ENCODE data around the gene RBBP9. TPM values are rescaled to one million over a fixed set of nuclear protein-coding genes. Genes with fewer than 3 reads are reported as not detected.

Gene RBBP9
- total RNA-seq, 1 donor from 2014 or later, result 22.9 TPM

DNA sequence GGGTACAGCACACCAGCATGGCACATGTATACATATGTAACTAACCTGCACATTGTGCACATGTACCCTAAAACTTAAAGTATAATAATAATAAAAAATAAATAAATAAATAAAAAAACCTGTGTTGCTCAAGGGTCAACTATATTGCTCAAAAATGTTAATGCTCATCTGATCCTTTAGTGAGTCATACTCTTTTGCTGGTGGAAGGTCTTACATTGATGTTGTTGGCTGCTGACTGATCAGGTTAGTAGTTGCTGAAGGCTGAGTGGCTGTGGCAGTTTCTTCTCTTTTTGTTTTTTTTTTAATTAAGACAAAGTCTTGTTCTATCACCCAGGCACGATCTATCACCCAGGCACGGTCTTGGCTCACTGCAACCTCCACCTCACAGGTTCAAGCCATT is 40.6 kb upstream of the RBBP9 start:
- H3K4me1 Mint-ChIP-seq (ENCODE audit: low read depth, unreplicated experiment), result no peaks in the 10 kb centered on the region
- peaks cover 5% of the 10 kb centered on the region for H3K36me3 Mint-ChIP-seq (ENCODE audit: unreplicated experiment)
- H3K27ac Mint-ChIP-seq (ENCODE audit: unreplicated experiment), result no peak overlapping the region

DNA sequence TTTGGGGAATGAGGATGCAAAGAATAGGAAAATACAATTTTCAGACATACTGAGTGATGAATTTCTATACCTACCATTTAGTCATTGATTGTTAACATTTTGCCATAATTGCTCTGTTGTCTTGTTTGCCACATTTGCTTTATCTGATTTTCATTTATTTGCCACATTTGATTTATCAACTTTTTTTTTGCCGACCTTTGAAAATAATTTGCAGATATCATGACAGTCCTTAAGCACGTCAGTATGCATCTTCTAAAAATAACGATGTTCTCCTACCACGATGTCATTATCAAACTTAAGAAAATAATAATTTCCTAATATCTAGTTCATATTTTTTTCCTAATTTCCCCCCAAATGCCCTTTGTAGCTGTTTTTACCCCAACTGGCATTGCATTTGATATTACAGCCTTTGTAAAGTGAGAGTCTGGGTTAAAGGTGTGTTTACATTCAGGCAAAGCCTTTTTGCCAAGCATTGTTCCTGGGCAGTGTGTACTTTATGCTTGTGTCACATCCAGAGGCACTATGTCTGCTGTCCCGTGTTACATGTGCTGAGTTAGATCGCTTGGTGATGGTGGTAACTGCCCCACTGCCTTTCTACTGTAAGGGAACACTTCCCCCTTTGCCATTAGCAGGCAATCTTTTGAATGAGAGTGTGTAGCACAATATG is 37.1 kb upstream of the RBBP9 start:
- Mint-ChIP-seq H3K4me1 (ENCODE audit: low read depth, unreplicated experiment) (no peaks in the 10 kb centered on the region), H3K27ac (ENCODE audit: unreplicated experiment) (no peak overlapping the region), H3K9me3 (ENCODE audit: unreplicated experiment) (peaks cover 2% of the 10 kb centered on the region), H3K36me3 (ENCODE audit: unreplicated experiment) (no peaks in the 10 kb centered on the region), H3K27me3 (ENCODE audit: unreplicated experiment) (peaks cover 2% of the 10 kb centered on the region), H3K4me3 (ENCODE audit: unreplicated experiment) (no peak overlapping the region)
- no peak for DNase-seq
- TF ChIP-seq, protein P1, sequence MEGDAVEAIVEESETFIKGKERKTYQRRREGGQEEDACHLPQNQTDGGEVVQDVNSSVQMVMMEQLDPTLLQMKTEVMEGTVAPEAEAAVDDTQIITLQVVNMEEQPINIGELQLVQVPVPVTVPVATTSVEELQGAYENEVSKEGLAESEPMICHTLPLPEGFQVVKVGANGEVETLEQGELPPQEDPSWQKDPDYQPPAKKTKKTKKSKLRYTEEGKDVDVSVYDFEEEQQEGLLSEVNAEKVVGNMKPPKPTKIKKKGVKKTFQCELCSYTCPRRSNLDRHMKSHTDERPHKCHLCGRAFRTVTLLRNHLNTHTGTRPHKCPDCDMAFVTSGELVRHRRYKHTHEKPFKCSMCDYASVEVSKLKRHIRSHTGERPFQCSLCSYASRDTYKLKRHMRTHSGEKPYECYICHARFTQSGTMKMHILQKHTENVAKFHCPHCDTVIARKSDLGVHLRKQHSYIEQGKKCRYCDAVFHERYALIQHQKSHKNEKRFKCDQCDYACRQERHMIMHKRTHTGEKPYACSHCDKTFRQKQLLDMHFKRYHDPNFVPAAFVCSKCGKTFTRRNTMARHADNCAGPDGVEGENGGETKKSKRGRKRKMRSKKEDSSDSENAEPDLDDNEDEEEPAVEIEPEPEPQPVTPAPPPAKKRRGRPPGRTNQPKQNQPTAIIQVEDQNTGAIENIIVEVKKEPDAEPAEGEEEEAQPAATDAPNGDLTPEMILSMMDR (IDR thresholded peaks at IDR 0.05; ENCODE audit: partially characterized antibody, unreplicated experiment), result no peak

More for the DNA sequence above, 40.6 kb upstream of the RBBP9 start:
- TF ChIP-seq, protein P1 (IDR thresholded peaks at IDR 0.05; ENCODE audit: partially characterized antibody, unreplicated experiment), result no peak
- H3K4me3 Mint-ChIP-seq (ENCODE audit: unreplicated experiment), result no peak overlapping the region
- DNase-seq, result no peak
- peaks cover 5% of the 10 kb centered on the region for H3K9me3 Mint-ChIP-seq (ENCODE audit: unreplicated experiment)
- H3K27me3 Mint-ChIP-seq (ENCODE audit: unreplicated experiment), result peaks cover 2% of the 10 kb centered on the region

DNA sequence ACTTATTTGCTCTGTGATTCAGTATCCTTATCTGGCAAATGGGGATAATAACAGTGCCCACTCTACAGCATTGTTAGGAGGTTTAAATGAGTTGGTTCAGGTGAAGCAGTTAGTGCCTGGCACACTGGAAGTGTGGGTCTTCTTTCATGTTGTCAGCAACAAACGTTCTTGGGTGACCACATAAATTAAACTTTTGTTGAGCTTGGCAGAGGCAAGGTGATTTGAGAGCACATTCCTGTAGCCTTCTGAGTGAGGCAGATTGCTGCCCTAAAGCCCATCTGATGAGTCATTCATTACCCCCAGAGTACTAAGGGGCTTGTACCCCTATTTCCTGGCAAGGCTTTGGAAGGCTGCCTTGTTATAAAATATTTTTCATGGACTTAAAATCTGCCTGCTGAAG is 36.5 kb upstream of the RBBP9 start:
- Mint-ChIP-seq H3K27me3 (ENCODE audit: unreplicated experiment) (peaks cover 2% of the 10 kb centered on the region), H3K36me3 (ENCODE audit: unreplicated experiment) (no peaks in the 10 kb centered on the region), H3K4me1 (ENCODE audit: low read depth, unreplicated experiment) (no peaks in the 10 kb centered on the region), H3K4me3 (ENCODE audit: unreplicated experiment) (no peak overlapping the region), H3K27ac (ENCODE audit: unreplicated experiment) (no peak overlapping the region), H3K9me3 (ENCODE audit: unreplicated experiment) (peaks cover 2% of the 10 kb centered on the region)
- no peak for DNase-seq
- TF ChIP-seq, protein P1 (IDR thresholded peaks at IDR 0.05; ENCODE audit: partially characterized antibody, unreplicated experiment), result no peak

DNA sequence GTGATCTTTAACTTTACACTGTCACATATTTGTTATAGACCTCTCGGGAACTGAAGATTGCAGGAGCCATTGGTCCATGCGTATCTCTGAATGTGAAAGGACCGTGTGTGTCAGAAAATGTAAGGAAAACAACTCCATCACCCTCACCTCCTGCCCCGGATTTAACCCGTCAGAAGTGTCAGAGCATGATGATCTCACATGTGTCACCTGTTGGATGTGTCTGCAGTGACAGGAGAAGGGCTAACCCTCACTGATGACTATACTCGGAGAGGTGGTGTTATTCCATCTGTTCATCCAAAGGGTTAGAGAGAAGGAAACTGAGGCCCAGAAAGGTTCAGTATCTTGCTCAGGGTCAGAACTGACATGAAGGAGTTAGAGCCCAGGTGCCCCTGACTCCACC is 35.6 kb upstream of the RBBP9 start:
- H3K27ac Mint-ChIP-seq (ENCODE audit: unreplicated experiment), result no peak overlapping the region
- TF ChIP-seq, protein P1 (IDR thresholded peaks at IDR 0.05; ENCODE audit: partially characterized antibody, unreplicated experiment), result no peak
- no peaks in the 10 kb centered on the region for H3K36me3 Mint-ChIP-seq (ENCODE audit: unreplicated experiment)
- no peak for DNase-seq
- peaks cover 2% of the 10 kb centered on the region for H3K9me3 Mint-ChIP-seq (ENCODE audit: unreplicated experiment)
- H3K4me3 Mint-ChIP-seq (ENCODE audit: unreplicated experiment), result no peak overlapping the region
- peaks cover under 1% of the 10 kb centered on the region for H3K27me3 Mint-ChIP-seq (ENCODE audit: unreplicated experiment)
- H3K4me1 Mint-ChIP-seq (ENCODE audit: low read depth, unreplicated experiment), result no peaks in the 10 kb centered on the region

DNA sequence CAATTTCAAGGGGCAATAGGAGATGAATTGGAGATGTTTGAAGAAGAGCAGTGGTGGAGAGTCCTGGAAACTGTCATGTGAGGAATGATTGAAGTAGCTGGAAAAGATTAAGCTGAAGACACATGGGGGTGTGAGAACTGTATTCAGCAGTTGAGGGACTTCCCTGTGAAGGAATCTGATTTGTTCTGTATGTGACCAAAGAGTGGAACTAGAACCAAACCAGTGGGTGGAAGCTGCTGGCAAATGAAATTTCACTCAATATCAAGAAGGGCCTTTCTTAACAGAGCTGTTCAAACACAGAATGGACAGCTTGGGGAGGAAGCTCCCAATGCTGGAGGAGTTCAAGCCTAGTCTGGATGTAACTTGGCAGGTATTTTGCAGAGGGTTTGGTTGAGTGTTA is 32.0 kb upstream of the RBBP9 start:
- Mint-ChIP-seq H3K9me3 (ENCODE audit: unreplicated experiment) (no peaks in the 10 kb centered on the region), H3K4me3 (ENCODE audit: unreplicated experiment) (no peak overlapping the region), H3K27ac (ENCODE audit: unreplicated experiment) (no peak overlapping the region), H3K27me3 (ENCODE audit: unreplicated experiment) (no peaks in the 10 kb centered on the region), H3K36me3 (ENCODE audit: unreplicated experiment) (no peaks in the 10 kb centered on the region), H3K4me1 (ENCODE audit: low read depth, unreplicated experiment) (no peaks in the 10 kb centered on the region)
- TF ChIP-seq, protein P1 (IDR thresholded peaks at IDR 0.05; ENCODE audit: partially characterized antibody, unreplicated experiment), result no peak
- no peak for DNase-seq
